DND-41 (cell line): ENCODE results near the gene SOX5.

Experiments
- ATAC-seq: fragments of 200-7000 bp; cut with Tn5 transposase; 3 replicates; pipeline ENCODE4 v1.9.1; 2021; ENCODE audit warnings: low read depth; ENCODE audit not compliant: insufficient read depth
- DNase-seq: peaks from one replicate; pipeline ENCODE4 v3.0.0-alpha.2; 2020
- H2AFZ ChIP-seq: 2 replicates; pipeline ENCODE4 v1.6.0; 2012; ENCODE audit warnings: low read depth, low read length
- H3K27ac ChIP-seq: 2 replicates; pipeline ENCODE4 v1.5.1; 2012; ENCODE audit warnings: low read length, inconsistent platforms
- H3K27me3 ChIP-seq: fragments of 200-600 bp; sonication (generic); 2 replicates; pipeline ENCODE4 v1.6.0; 2012; ENCODE audit warnings: low read length, mild to moderate bottlenecking, inconsistent platforms; ENCODE audit not compliant: insufficient read depth, poor library complexity
- H3K36me3 ChIP-seq: 2 replicates; pipeline ENCODE4 v1.5.1; 2012; ENCODE audit warnings: low read length, inconsistent platforms; ENCODE audit not compliant: insufficient read depth
- H3K4me1 ChIP-seq: 2 replicates; pipeline ENCODE4 v1.5.1; 2012; ENCODE audit warnings: mild to moderate bottlenecking, low read length; ENCODE audit not compliant: insufficient read depth
- H3K4me2 ChIP-seq: 2 replicates; pipeline ENCODE4 v1.6.0; 2012; ENCODE audit warnings: mild to moderate bottlenecking, moderate library complexity, low read length, inconsistent platforms; ENCODE audit not compliant: insufficient read depth
- H3K4me3 ChIP-seq, 2 experiments: fragments of 200-600 bp in 1 of 2; shearing (Covaris generic) in 1 of 2; 2 replicates each; pipeline ENCODE4 v1.5.1; 2012 to 2016; ENCODE audit warnings: inconsistent platforms in 2 of 2, low read length in 2 of 2, mild to moderate bottlenecking in 2 of 2, low read depth in 1 of 2, moderate library complexity in 1 of 2
- H3K79me2 ChIP-seq: 2 replicates; pipeline ENCODE4 v1.6.0; 2012; ENCODE audit warnings: low read length, inconsistent platforms; ENCODE audit not compliant: insufficient read depth
- H3K9ac ChIP-seq: 2 replicates; pipeline ENCODE4 v1.6.0; 2012; ENCODE audit warnings: low read depth, mild to moderate bottlenecking, inconsistent platforms, low read length, moderate library complexity
- H3K9me3 ChIP-seq: 2 replicates; pipeline ENCODE4 v1.5.1; 2012; ENCODE audit warnings: low read length, moderate library complexity, mild to moderate bottlenecking, inconsistent platforms; ENCODE audit not compliant: insufficient read depth, severe bottlenecking
- H4K20me1 ChIP-seq: 2 replicates; pipeline ENCODE4 v1.6.0; 2012; ENCODE audit warnings: low read length; ENCODE audit not compliant: insufficient read depth
- EZH2 ChIP-seq: IDR thresholded peaks from 3 replicates; pipeline ENCODE4 v1.6.1; 2012; ENCODE audit warnings: borderline replicate concordance, low read depth, mild to moderate bottlenecking, moderate library complexity, low read length, inconsistent platforms; ENCODE audit not compliant: severe bottlenecking
- TF ChIP-seq, protein P1 (sequence below): IDR thresholded peaks from 2 replicates; pipeline ENCODE4 v1.5.1; 2012; ENCODE audit warnings: borderline replicate concordance, low read length, moderate library complexity, mild to moderate bottlenecking; ENCODE audit not compliant: poor library complexity, severe bottlenecking; ENCODE audit errors: extremely low read depth

The SOX5 gene

DNA sequence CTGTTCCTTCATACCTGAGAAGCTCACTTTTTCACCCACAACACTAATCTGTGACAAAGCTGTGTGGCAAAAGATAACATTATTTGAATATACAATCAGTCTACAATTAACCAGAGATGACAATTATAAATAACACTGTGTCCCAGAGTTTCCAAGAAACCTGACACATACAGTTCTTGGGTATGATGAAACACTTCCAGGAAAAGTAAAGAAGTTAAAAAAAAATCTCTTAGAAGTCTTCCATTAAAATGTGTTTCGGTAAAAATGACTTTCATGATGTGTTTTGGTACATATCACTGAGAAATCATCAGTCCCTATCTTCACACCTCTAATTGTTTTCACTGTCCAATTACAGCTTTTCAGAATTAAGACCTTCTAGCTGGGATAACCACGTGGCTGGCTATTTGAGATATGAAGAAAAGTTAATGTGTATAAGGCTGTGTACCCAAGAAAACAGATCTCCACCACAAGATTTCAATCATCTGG is 390.2 kb downstream of the SOX5 start:
- ATAC-seq, result peak; percentile 58
- no peaks in the 10 kb centered on the region for H3K27me3 ChIP-seq
- DNase-seq, result no peak
- no peak overlapping the region for H3K4me2 ChIP-seq
- no peaks in the 10 kb centered on the region for H3K79me2 ChIP-seq
- peaks cover 16% of the 10 kb centered on the region for H3K4me1 ChIP-seq
- H3K36me3 ChIP-seq, result no peaks in the 10 kb centered on the region
- peak overlapping the region; percentile 22; the same call in 1 of the 2 replicates for H3K27ac ChIP-seq
- no peaks in the 10 kb centered on the region for H3K9me3 ChIP-seq
- H3K4me3 ChIP-seq, result no peak overlapping the region
- H3K9ac ChIP-seq, result no peak overlapping the region
- H2AFZ ChIP-seq, result peak overlapping the region; percentile 41; the same call in 1 of the 2 replicates
- H4K20me1 ChIP-seq, result no peaks in the 10 kb centered on the region
- no peak for TF ChIP-seq EZH2
- TF ChIP-seq, protein P1, sequence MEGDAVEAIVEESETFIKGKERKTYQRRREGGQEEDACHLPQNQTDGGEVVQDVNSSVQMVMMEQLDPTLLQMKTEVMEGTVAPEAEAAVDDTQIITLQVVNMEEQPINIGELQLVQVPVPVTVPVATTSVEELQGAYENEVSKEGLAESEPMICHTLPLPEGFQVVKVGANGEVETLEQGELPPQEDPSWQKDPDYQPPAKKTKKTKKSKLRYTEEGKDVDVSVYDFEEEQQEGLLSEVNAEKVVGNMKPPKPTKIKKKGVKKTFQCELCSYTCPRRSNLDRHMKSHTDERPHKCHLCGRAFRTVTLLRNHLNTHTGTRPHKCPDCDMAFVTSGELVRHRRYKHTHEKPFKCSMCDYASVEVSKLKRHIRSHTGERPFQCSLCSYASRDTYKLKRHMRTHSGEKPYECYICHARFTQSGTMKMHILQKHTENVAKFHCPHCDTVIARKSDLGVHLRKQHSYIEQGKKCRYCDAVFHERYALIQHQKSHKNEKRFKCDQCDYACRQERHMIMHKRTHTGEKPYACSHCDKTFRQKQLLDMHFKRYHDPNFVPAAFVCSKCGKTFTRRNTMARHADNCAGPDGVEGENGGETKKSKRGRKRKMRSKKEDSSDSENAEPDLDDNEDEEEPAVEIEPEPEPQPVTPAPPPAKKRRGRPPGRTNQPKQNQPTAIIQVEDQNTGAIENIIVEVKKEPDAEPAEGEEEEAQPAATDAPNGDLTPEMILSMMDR, result no peak

DNA sequence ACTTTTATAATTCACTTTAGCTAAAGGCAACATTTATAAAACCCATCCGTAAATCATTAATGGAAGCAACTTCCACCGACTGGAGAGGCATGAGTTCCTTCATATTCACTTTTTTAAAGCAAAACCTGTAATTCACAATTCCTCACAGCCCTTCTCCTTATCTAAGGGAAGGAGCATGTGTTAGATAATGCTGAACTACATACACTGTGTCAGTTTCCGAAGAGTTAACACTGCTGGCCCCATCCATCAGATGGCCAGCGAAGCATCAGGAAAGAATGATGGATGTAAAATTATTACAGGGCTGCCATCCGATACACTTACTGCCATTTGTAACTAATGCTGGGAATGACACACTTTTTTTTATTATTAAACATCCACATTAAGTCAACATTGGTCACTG is 392.8 kb downstream of the SOX5 start:
- ATAC-seq, result no peak
- H3K9ac ChIP-seq, result no peak overlapping the region
- H3K9me3 ChIP-seq, result no peaks in the 10 kb centered on the region

DNA sequence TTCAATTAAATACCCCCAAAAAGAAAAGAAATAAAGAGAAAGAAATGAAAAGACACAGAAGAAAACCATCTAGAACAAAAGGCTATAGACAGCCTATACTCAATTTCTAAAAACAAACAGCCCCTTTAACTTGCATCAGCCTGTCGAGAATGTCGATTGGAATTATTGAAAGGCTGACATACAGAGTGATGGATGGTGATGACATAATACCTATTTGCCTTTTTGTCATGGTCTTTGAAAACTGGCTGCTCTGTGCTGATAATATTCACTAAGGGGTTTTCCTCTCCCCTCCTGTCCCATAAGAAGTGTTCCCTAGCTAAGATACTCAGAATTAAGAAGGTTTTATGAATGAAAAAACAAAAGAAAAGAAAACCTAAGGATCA is 393.7 kb downstream of the SOX5 start:
- H3K27me3 ChIP-seq, result no peaks in the 10 kb centered on the region
- H3K4me1 ChIP-seq, result peaks cover 16% of the 10 kb centered on the region
- H3K9ac ChIP-seq, result no peak overlapping the region
- H3K4me3 ChIP-seq, result no peak overlapping the region
- no peak for TF ChIP-seq EZH2
- TF ChIP-seq, protein P1, result no peak
- no peak overlapping the region for H3K27ac ChIP-seq
- no peaks in the 10 kb centered on the region for H3K79me2 ChIP-seq
- DNase-seq, result no peak
- no peaks in the 10 kb centered on the region for H3K9me3 ChIP-seq
- no peak for ATAC-seq
- no peaks in the 10 kb centered on the region for H4K20me1 ChIP-seq
- no peak overlapping the region for H3K4me2 ChIP-seq
- no peaks in the 10 kb centered on the region for H3K36me3 ChIP-seq
- H2AFZ ChIP-seq, result no peak overlapping the region

More for the DNA sequence above, 392.8 kb downstream of the SOX5 start:
- Histone ChIP-seq H3K4me3 (no peak overlapping the region), H3K79me2 (no peaks in the 10 kb centered on the region), H2AFZ (no peak overlapping the region), H3K36me3 (no peaks in the 10 kb centered on the region), H4K20me1 (no peaks in the 10 kb centered on the region), H3K4me1 (peaks cover 16% of the 10 kb centered on the region), H3K4me2 (no peak overlapping the region), H3K27me3 (no peaks in the 10 kb centered on the region), H3K27ac (no peak overlapping the region)
- no peak for DNase-seq
- TF ChIP-seq, protein P1, result no peak
- no peak for TF ChIP-seq EZH2
